ENCODE results near the gene CHURC1.

DNA sequence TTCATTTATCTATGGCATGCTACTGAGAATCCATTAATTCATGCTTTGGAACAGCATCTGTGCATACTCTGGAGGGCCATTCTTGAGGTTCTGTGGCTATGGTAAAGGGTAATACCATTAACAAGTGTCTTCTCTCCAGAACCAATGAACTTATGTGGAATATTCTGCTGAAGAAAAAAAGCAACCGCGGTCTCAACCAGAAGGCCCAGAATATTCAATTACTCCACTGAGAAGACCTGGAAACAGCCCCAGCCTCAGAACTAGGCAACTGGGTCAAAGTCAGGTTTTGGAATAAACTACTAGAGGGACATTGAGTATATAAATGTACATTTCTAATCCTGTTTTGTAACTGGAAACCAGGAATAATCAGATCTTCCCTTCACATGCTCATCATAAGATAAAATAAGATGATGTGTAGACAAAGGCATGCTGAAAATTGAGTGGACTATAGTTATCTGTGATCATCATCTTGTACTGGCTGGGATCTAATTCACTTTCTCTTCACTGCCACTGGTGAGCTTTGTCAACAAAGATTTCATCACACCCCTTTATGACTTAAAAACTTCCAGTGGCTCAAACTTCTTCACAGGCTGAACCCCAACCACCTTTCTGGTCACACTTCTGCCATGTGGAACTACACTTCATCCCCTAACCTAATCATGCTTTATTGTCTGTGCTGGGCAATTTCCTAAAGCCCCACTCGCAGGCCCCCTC is 40.6 kb upstream of the CHURC1 start:
- TF ChIP-seq POLR2A (IDR thresholded peaks at IDR 0.05) = no peak
- TF ChIP-seq, protein P1, sequence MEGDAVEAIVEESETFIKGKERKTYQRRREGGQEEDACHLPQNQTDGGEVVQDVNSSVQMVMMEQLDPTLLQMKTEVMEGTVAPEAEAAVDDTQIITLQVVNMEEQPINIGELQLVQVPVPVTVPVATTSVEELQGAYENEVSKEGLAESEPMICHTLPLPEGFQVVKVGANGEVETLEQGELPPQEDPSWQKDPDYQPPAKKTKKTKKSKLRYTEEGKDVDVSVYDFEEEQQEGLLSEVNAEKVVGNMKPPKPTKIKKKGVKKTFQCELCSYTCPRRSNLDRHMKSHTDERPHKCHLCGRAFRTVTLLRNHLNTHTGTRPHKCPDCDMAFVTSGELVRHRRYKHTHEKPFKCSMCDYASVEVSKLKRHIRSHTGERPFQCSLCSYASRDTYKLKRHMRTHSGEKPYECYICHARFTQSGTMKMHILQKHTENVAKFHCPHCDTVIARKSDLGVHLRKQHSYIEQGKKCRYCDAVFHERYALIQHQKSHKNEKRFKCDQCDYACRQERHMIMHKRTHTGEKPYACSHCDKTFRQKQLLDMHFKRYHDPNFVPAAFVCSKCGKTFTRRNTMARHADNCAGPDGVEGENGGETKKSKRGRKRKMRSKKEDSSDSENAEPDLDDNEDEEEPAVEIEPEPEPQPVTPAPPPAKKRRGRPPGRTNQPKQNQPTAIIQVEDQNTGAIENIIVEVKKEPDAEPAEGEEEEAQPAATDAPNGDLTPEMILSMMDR (IDR thresholded peaks at IDR 0.05) = no peak

Measured in uterus (tissue), 2 donors.